Stimulated activated naive CD8-positive, alpha-beta T cell treated with anti-CD3 and anti-CD28 coated beads, Interleukin-15, Interleukin-2, amounts not matched to agents 100 ng/mL and 50 ng/mL, for 24 hours (primary cell): ENCODE results near the gene DAZAP1.

Experiments
- H3K27ac Mint-ChIP-seq: one replicate; pipeline ENCODE4 v1.8.0; 2021; ENCODE audit warnings: mild to moderate bottlenecking, mixed read lengths
- H3K27me3 Mint-ChIP-seq: one replicate; pipeline ENCODE4 v1.8.0; 2021; ENCODE audit warnings: mixed read lengths
- H3K36me3 Mint-ChIP-seq: one replicate; pipeline ENCODE4 v1.8.0; 2021; ENCODE audit warnings: low read depth, mixed read lengths
- H3K4me1 Mint-ChIP-seq: one replicate; pipeline ENCODE4 v1.8.0; 2021; ENCODE audit warnings: low read depth, mixed read lengths
- H3K4me3 Mint-ChIP-seq: one replicate; pipeline ENCODE4 v1.8.0; 2021; ENCODE audit warnings: mild to moderate bottlenecking, mixed read lengths
- H3K9me3 Mint-ChIP-seq: one replicate; pipeline ENCODE4 v1.8.0; 2021; ENCODE audit warnings: mixed read lengths

Gene DAZAP1

GRCh38 chr19:1396019-1396767 is 11.2 kb upstream of the DAZAP1 start:
- Mint-ChIP-seq H3K36me3 (peaks cover 8% of the 10 kb centered on the region), H3K27me3 (no peaks in the 10 kb centered on the region), H3K9me3 (no peaks in the 10 kb centered on the region), H3K27ac (no peak overlapping the region), H3K4me1 (no peaks in the 10 kb centered on the region), H3K4me3 (no peak overlapping the region)

GRCh38 chr19:1396768-1397679 is 10.4 kb upstream of the DAZAP1 start:
- H3K4me1 Mint-ChIP-seq: no peaks in the 10 kb centered on the region
- peaks cover 5% of the 10 kb centered on the region for H3K36me3 Mint-ChIP-seq
- H3K27ac Mint-ChIP-seq: no peak overlapping the region
- H3K4me3 Mint-ChIP-seq: no peak overlapping the region
- H3K27me3 Mint-ChIP-seq: no peaks in the 10 kb centered on the region
- no peaks in the 10 kb centered on the region for H3K9me3 Mint-ChIP-seq

- no peaks in the 10 kb centered on the region for H3K27me3 Mint-ChIP-seq
- no peaks in the 10 kb centered on the region for H3K36me3 Mint-ChIP-seq
- H3K4me1 Mint-ChIP-seq: peaks cover 4% of the 10 kb centered on the region
- no peaks in the 10 kb centered on the region for H3K9me3 Mint-ChIP-seq
- no peak overlapping the region for H3K4me3 Mint-ChIP-seq
- H3K27ac Mint-ChIP-seq: no peak overlapping the region
These were observed 9.5 kb upstream of the DAZAP1 start for GRCh38 chr19:1397838-1398237.

GRCh38 chr19:1399079-1399478 is 8.3 kb upstream of the DAZAP1 start:
- H3K27me3 Mint-ChIP-seq: peaks cover 3% of the 10 kb centered on the region
- no peak overlapping the region for H3K4me3 Mint-ChIP-seq
- peaks cover 6% of the 10 kb centered on the region for H3K4me1 Mint-ChIP-seq
- no peaks in the 10 kb centered on the region for H3K36me3 Mint-ChIP-seq
- no peaks in the 10 kb centered on the region for H3K9me3 Mint-ChIP-seq
- no peak overlapping the region for H3K27ac Mint-ChIP-seq

GRCh38 chr19:1399745-1400144 is 7.6 kb upstream of the DAZAP1 start:
- Mint-ChIP-seq H3K27ac (no peak overlapping the region), H3K27me3 (peaks cover 3% of the 10 kb centered on the region), H3K4me1 (peaks cover 6% of the 10 kb centered on the region), H3K9me3 (no peaks in the 10 kb centered on the region), H3K36me3 (no peaks in the 10 kb centered on the region), H3K4me3 (no peak overlapping the region)

- no peak overlapping the region for H3K27ac Mint-ChIP-seq
- no peaks in the 10 kb centered on the region for H3K36me3 Mint-ChIP-seq
- H3K4me3 Mint-ChIP-seq: peak overlapping the region; percentile 74
- H3K27me3 Mint-ChIP-seq: peaks cover 3% of the 10 kb centered on the region
- no peaks in the 10 kb centered on the region for H3K9me3 Mint-ChIP-seq
- H3K4me1 Mint-ChIP-seq: peaks cover 6% of the 10 kb centered on the region
These were observed 6.9 kb upstream of the DAZAP1 start for GRCh38 chr19:1400281-1401137.

GRCh38 chr19:1401138-1401888 is 6.1 kb upstream of the DAZAP1 start, which contains the start of gene GAMT:
GAMT (minus strand) TSS chr19:1401542; CDS start chr19:1401476, 66 bp downstream.
- H3K27ac Mint-ChIP-seq: no peak within 1 kb of the TSS
- H3K9me3 Mint-ChIP-seq: no peaks in the 10 kb centered on the region
- peaks cover 6% of the 10 kb centered on the region for H3K4me1 Mint-ChIP-seq

GRCh38 chr19:1401889-1402217 is 5.5 kb upstream of the DAZAP1 start:
- Mint-ChIP-seq H3K4me1 (peaks cover 11% of the 10 kb centered on the region), H3K4me3 (peak overlapping the region; percentile 59), H3K27me3 (peaks cover 3% of the 10 kb centered on the region), H3K27ac (no peak overlapping the region), H3K36me3 (no peaks in the 10 kb centered on the region), H3K9me3 (no peaks in the 10 kb centered on the region)

More at GRCh38 chr19:1401138-1401888, 6.1 kb upstream of the DAZAP1 start, which contains the start of gene GAMT:
- Mint-ChIP-seq H3K36me3 (no peaks in the 10 kb centered on the region), H3K4me3 (peak within 1 kb of the TSS; percentile 74), H3K27me3 (peaks cover 3% of the 10 kb centered on the region)

- H3K9me3 Mint-ChIP-seq: no peaks in the 10 kb centered on the region
- H3K4me3 Mint-ChIP-seq: peak overlapping the region; percentile 47
- H3K4me1 Mint-ChIP-seq: peaks cover 11% of the 10 kb centered on the region
- H3K36me3 Mint-ChIP-seq: no peaks in the 10 kb centered on the region
- peaks cover 3% of the 10 kb centered on the region for H3K27me3 Mint-ChIP-seq
- H3K27ac Mint-ChIP-seq: peak overlapping the region; percentile 29
These were observed 4.8 kb upstream of the DAZAP1 start for GRCh38 chr19:1402411-1403070.

GRCh38 chr19:1406774-1407527 is 435 bp upstream of the DAZAP1 start:
- Mint-ChIP-seq H3K4me3 (peak overlapping the region; percentile 76), H3K9me3 (no peaks in the 10 kb centered on the region), H3K4me1 (peaks cover 44% of the 10 kb centered on the region), H3K27ac (peak overlapping the region; percentile 79), H3K27me3 (peaks cover 3% of the 10 kb centered on the region), H3K36me3 (peaks cover 21% of the 10 kb centered on the region)

- H3K9me3 Mint-ChIP-seq: no peaks in the 10 kb centered on the region
- peaks cover 54% of the 10 kb centered on the region for H3K4me1 Mint-ChIP-seq
- H3K36me3 Mint-ChIP-seq: peaks cover 21% of the 10 kb centered on the region
- peak overlapping the region; percentile 95 for H3K4me3 Mint-ChIP-seq
- H3K27me3 Mint-ChIP-seq: no peaks in the 10 kb centered on the region
- H3K27ac Mint-ChIP-seq: peak overlapping the region; percentile 86
These were observed 1.2 kb downstream of the DAZAP1 start for GRCh38 chr19:1408300-1409203.

- Mint-ChIP-seq H3K36me3 (peaks cover 21% of the 10 kb centered on the region), H3K9me3 (no peaks in the 10 kb centered on the region), H3K4me3 (peak overlapping the region; percentile 95), H3K27ac (peak overlapping the region; percentile 86), H3K27me3 (no peaks in the 10 kb centered on the region), H3K4me1 (peaks cover 62% of the 10 kb centered on the region)
These were observed 2.0 kb downstream of the DAZAP1 start for GRCh38 chr19:1409204-1410005.
